CD4-positive, alpha-beta T cell (primary cell): ENCODE measurements around the gene PRKCG. TPM values are rescaled to one million over a fixed set of nuclear protein-coding genes. Genes with fewer than 3 reads are reported as not detected.

Source experiments
- ATAC-seq: fragments of 200-7000 bp; cut with Tn5 transposase; one replicate; pipeline ENCODE4 v1.10.0; 2022; ENCODE audit warnings: mild to moderate bottlenecking; ENCODE audit not compliant: poor library complexity
- CTCF ChIA-PET: fragments of 350-600 bp; sonication (Branson Sonifier 250); formaldehyde crosslinking; loops from one replicate; lab custom pipeline; 2021; ENCODE audit warnings: antibody characterized with exemption, inconsistent platforms; lab: Charles Lee
- POLR2A ChIA-PET: fragments of 350-600 bp; sonication (Branson Sonifier 250); formaldehyde crosslinking; loops from one replicate; lab custom pipeline; 2021; ENCODE audit warnings: antibody characterized with exemption, inconsistent platforms; lab: Charles Lee
- DNase-seq, 14 experiments: peaks; one replicate each; pipeline ENCODE4 v3.0.0-alpha.2; 2013 to 2020; ENCODE audit warnings: mixed read lengths in 2 of 14
- H3K27ac ChIP-seq, 2 donors: one replicate each; pipeline versions ENCODE4 v1.5.1 to v1.7.0; 2013; ENCODE audit warnings: low read length in 2 of 2, low read depth in 1 of 2, mild to moderate bottlenecking in 1 of 2
- H3K27me3 ChIP-seq, 2 experiments: 1 replicate in 1 of 2; 2 replicates in 1 of 2; pipeline versions ENCODE4 v1.6.1 to v1.7.0; 2013; ENCODE audit warnings: low read length in 2 of 2, control low read depth in 1 of 2, mild to moderate bottlenecking in 1 of 2, moderate library complexity in 1 of 2; ENCODE audit not compliant: insufficient read depth in 2 of 2, control insufficient read depth in 1 of 2
- H3K36me3 ChIP-seq: one replicate; pipeline ENCODE4 v1.6.1; 2013; ENCODE audit warnings: low read length, control low read depth; ENCODE audit not compliant: insufficient read depth
- H3K4me1 ChIP-seq: one replicate; pipeline ENCODE4 v1.6.1; 2013; ENCODE audit warnings: low read length, control low read depth; ENCODE audit not compliant: insufficient read depth
- H3K4me3 ChIP-seq: one replicate; pipeline ENCODE4 v1.5.1; 2013; ENCODE audit warnings: mild to moderate bottlenecking, low read length, moderate library complexity
- H3K9me3 ChIP-seq, 2 experiments: 1 replicate in 1 of 2; 2 replicates in 1 of 2; pipeline versions ENCODE4 v1.6.1 to v1.7.0; 2013; ENCODE audit warnings: low read length in 2 of 2, mild to moderate bottlenecking in 2 of 2, control low read depth in 1 of 2, moderate library complexity in 1 of 2; ENCODE audit not compliant: control insufficient read depth in 1 of 2, insufficient read depth in 1 of 2
- H3K27ac Mint-ChIP-seq: one replicate; pipeline ENCODE4 v1.8.0; 2020; ENCODE audit warnings: mixed read lengths
- H3K27me3 Mint-ChIP-seq: one replicate; pipeline ENCODE4 v1.8.0; 2021; ENCODE audit warnings: mixed read lengths
- H3K36me3 Mint-ChIP-seq: one replicate; pipeline ENCODE4 v1.8.0; 2021; ENCODE audit warnings: low read depth, mixed read lengths
- H3K4me1 Mint-ChIP-seq: one replicate; pipeline ENCODE4 v1.8.0; 2021; ENCODE audit warnings: low read depth, mixed read lengths
- H3K4me3 Mint-ChIP-seq: one replicate; pipeline ENCODE4 v1.8.0; 2020; ENCODE audit warnings: mild to moderate bottlenecking, mixed read lengths
- H3K9me3 Mint-ChIP-seq: one replicate; pipeline ENCODE4 v1.8.0; 2020; ENCODE audit warnings: mixed read lengths
- CTCF ChIP-seq: fragments of 200-600 bp; IDR thresholded peaks from one replicate; pipeline ENCODE4 v1.8.0; 2022; ENCODE audit warnings: antibody characterized with exemption, mild to moderate bottlenecking
- intact Hi-C, 2 experiments: fragments of 100-400 bp; cut with DNase I in 1 of 2; cut with micrococcal nuclease in 1 of 2; formaldehyde crosslinking; loops; one replicate each; pipeline versions ENCODE4 v1.15.1 to v1.9.0; 2023 to 2025; cut with DNase I, micrococcal nuclease
- total RNA-seq, 174 experiments: library from RNA in 2 of 174; stranded (reverse) in 2 of 174; gene quantifications; one replicate each; pipeline ENCODE4 v1.2.3 and lab custom pipeline; 2021 to 2026

The PRKCG gene
- total RNA-seq, 2 experiments from 2014 or later = 1.5 to 1.6 TPM

DNA sequence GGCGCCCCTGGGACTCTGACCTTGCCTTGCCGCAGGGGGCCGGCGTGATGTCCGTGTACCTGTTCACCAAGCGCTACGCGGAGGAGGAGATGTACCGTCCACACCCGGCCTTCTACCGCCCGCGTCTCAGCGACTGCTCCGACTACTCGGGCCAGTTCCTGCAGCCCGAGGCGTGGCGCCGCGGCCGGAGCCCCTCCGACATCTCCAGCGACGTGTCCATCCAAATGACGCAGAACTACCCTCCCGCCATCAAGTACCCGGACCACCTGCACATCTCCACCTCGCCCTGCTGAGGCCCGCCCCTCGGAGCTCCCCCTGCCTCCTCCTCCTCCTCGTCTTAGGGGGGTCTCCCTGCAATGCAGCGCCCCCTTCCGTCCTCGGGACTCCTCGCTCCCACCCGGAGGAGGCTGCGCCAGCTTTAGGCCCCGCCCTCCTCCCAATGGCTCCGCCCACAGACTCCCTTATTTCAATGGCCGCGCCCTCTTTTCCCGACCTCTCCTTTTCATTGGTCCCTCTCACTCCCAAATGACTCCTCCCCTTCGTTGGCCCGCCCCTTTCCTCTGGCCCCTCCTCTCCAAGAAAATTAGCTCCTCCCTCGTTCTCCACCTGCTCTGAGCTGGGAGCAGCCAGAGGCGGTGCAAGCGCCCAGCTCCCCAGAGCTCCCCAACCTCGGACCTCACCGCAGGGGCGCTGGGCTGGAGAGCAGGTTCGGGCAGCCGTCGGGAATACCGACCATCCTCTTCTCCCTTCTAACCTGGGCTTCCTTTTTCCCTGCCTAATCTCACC, 60.2 kb downstream of the PRKCG start:
- TF ChIP-seq CTCF = no peak
- intact Hi-C loops = no loop called here
- Histone ChIP-seq H3K4me3 (no peak overlapping the region), H3K4me1 (no peaks in the 10 kb centered on the region), H3K27ac (no peak overlapping the region), H3K36me3 (no peaks in the 10 kb centered on the region), H3K27me3 (peaks cover 32 to 43% of the 10 kb centered on the region in 2 experiments), H3K9me3 (peaks cover 0 to 26% of the 10 kb centered on the region in 2 experiments)
- H3K27me3 Mint-ChIP-seq = peaks cover 82% of the 10 kb centered on the region
- POLR2A ChIA-PET = no interaction called here
- H3K4me1 Mint-ChIP-seq = no peaks in the 10 kb centered on the region
- H3K4me3 Mint-ChIP-seq = no peak overlapping the region
- ATAC-seq (no peak), DNase-seq (peak in 2 of 14 experiments; percentile 10 to 34)
- CTCF ChIA-PET = no interaction called here
- H3K36me3 Mint-ChIP-seq = no peaks in the 10 kb centered on the region
- no peak overlapping the region for H3K27ac Mint-ChIP-seq
- H3K9me3 Mint-ChIP-seq = no peaks in the 10 kb centered on the region

DNA sequence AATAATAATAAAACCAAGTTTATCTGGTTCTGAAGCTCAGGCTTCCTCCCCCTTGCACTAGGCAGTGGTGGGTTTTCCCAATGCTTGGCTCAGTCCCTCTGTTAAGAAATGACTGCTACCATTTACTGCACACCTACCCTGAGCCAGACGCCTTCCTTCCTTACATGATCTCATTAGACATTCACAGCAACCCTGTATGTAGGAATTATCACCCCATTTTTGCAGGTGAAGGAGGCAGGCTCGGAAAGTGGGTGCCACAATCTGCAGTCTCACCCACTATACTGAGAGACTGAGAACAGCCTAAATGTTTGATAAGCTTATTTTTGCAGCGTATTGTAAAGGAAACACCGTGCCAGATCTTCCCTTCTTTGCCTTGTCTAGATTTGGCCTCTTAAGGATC, 62.4 kb downstream of the PRKCG start:
- Mint-ChIP-seq H3K27ac (no peak overlapping the region), H3K36me3 (no peaks in the 10 kb centered on the region), H3K4me3 (no peak overlapping the region), H3K9me3 (no peaks in the 10 kb centered on the region), H3K4me1 (no peaks in the 10 kb centered on the region), H3K27me3 (peaks cover 79% of the 10 kb centered on the region)
- ATAC-seq = no peak
- Histone ChIP-seq H3K9me3 (peaks cover 0 to 26% of the 10 kb centered on the region in 2 experiments), H3K4me3 (no peak overlapping the region), H3K27ac (no peak overlapping the region), H3K4me1 (no peaks in the 10 kb centered on the region), H3K36me3 (no peaks in the 10 kb centered on the region), H3K27me3 (peaks cover 29 to 40% of the 10 kb centered on the region in 2 experiments)
- no peak for DNase-seq
- TF ChIP-seq CTCF = no peak
- CTCF ChIA-PET = no interaction called here
- intact Hi-C loops = no loop called here
- POLR2A ChIA-PET = no interaction called here

DNA sequence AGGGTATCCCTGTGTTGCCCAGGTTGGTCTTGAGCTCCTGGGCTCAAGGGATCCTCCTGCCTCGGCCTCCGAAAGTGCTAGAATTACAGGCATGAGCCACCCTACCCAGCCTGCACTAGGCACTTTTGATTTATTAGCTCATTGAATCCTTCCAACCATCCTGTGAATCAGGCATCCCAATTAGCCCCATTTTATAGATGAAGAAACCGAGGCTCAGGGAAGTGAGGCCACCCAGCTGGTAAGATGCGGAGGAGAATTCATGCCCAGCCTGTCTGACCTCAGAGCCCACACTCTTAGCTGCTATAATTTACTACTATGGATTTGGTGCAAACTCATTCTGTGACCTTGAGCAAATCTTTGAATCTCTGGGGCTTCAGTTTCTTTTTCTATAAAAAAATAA, 62.9 kb downstream of the PRKCG start:
- H3K4me3 Mint-ChIP-seq = no peak overlapping the region
- no peaks in the 10 kb centered on the region for H3K4me1 Mint-ChIP-seq
- Histone ChIP-seq H3K27me3 (peaks cover 29 to 38% of the 10 kb centered on the region in 2 experiments), H3K4me1 (no peaks in the 10 kb centered on the region), H3K36me3 (no peaks in the 10 kb centered on the region), H3K27ac (no peak overlapping the region), H3K9me3 (peaks cover 0 to 26% of the 10 kb centered on the region in 2 experiments), H3K4me3 (no peak overlapping the region)
- ChIA-PET POLR2A (no interaction called here), CTCF (no interaction called here)
- intact Hi-C loops = no loop called here
- no peaks in the 10 kb centered on the region for H3K36me3 Mint-ChIP-seq
- no peaks in the 10 kb centered on the region for H3K9me3 Mint-ChIP-seq
- ATAC-seq = no peak
- no peak for TF ChIP-seq CTCF
- no peak for DNase-seq
- H3K27me3 Mint-ChIP-seq = peaks cover 74% of the 10 kb centered on the region
- no peak overlapping the region for H3K27ac Mint-ChIP-seq
